Breast epithelium (tissue), 4 donors: Measurements from ENCODE around the gene PAGE4. TPM values are rescaled to one million over a fixed set of nuclear protein-coding genes. Genes with fewer than 3 reads are reported as not detected.

ENCODE experiments used
- DNase-seq, 2 donors: peaks; one replicate each; pipeline ENCODE4 v3.0.0-alpha.2; 2019; ENCODE audit warnings: low spot score in 2 of 2
- H3K27ac ChIP-seq, 2 donors: fragments of 200-600 bp; sonication (generic) in 1 of 2; one replicate each; pipeline ENCODE4 v1.5.1; 2016 to 2019; ENCODE audit warnings: mild to moderate bottlenecking in 1 of 2
- H3K27me3 ChIP-seq, 2 donors: fragments of 200-600 bp; sonication (generic) in 1 of 2; one replicate each; pipeline versions ENCODE4 v1.5.1 to v1.6.0; 2017 to 2019; ENCODE audit warnings: control low read depth in 1 of 2, mild to moderate bottlenecking in 1 of 2
- H3K36me3 ChIP-seq: fragments of 200-600 bp; one replicate; pipeline ENCODE4 v1.5.1; 2019
- H3K4me1 ChIP-seq, 2 donors: fragments of 200-600 bp; sonication (generic); one replicate each; pipeline ENCODE4 v1.5.1; 2016 to 2019; ENCODE audit warnings: control low read depth in 1 of 2
- H3K4me3 ChIP-seq, 3 donors: fragments of 200-600 bp; sonication (generic); 1 replicate in 2 of 3; 2 replicates in 1 of 3; pipeline ENCODE4 v1.5.1; 2016 to 2019; ENCODE audit warnings: mild to moderate bottlenecking in 3 of 3, moderate library complexity in 2 of 3
- H3K9me3 ChIP-seq, 2 donors: fragments of 200-600 bp; sonication (generic) in 1 of 2; one replicate each; pipeline ENCODE4 v1.5.1; 2016 to 2019; ENCODE audit warnings: control low read depth in 1 of 2
- POLR2A ChIP-seq: fragments of 450-650 bp; IDR thresholded peaks from one replicate; pipeline ENCODE4 v1.6.1; 2016; ENCODE audit warnings: antibody characterized with exemption, mild to moderate bottlenecking, moderate library complexity
- POLR2AphosphoS5 ChIP-seq, 3 donors: sonication (generic); formaldehyde crosslinking; IDR thresholded peaks; one replicate each; pipeline ENCODE4 v1.6.1; 2017; ENCODE audit warnings: antibody characterized with exemption in 3 of 3
- intact Hi-C: fragments of 100-400 bp; cut with DNase I; formaldehyde crosslinking; loops from one replicate; pipeline ENCODE4 v1.15.1; 2023; ENCODE audit warnings: low total_unique reads
- total RNA-seq, 3 donors: library from RNA; depleted of rRNA; stranded (reverse); fragments of >200 nt; gene quantifications; one replicate each; pipeline ENCODE4 v1.1.0, GENCODE V29; 2016
- TF ChIP-seq, protein P1 (sequence below), 3 donors: fragments of 450-650 bp; IDR thresholded peaks; one replicate each; pipeline ENCODE4 v1.5.1; 2016 to 2017; ENCODE audit warnings: antibody characterized with exemption in 3 of 3, mild to moderate bottlenecking in 3 of 3, moderate library complexity in 3 of 3

Gene PAGE4
- total RNA-seq, 3 donors from 2014 or later: not detected

DNA sequence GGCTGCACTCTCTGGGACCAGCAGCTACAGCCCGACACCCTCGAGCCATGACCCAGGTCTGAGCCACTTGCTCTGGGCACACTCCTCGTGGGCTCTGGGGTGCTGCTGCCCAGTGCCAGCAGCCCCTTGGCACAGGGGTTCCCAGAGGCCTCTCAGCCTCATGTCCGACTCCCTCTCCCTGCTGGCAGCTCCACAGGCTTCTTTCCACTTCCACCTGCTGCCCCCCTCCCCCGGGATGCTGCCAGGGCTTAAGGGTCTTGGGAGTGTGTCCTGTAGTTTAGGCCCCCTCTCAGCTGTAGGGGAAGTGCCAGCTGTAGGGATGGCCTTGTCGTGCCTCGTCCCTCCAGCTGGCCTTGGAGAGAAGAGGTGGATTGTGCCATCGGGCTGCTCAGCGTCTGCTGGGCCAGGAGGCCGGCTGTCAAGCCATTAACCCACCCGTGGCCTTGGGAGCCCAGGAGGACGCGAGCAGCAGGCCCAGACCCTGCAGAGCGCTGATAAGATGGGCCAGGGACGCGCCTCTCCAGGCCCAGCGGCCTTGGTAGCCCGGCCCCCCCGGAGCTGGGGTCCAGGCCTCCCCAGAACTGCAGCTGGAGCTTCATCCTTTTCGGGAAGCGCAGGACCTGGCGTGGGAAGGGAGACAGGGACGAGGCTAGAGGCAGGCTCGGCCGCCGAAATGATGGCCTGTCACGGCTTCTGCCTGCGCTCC, 49.2 kb downstream of the PAGE4 start:
- no peak for DNase-seq
- Histone ChIP-seq H3K9me3 (no peaks in the 10 kb centered on the region), H3K36me3 (no peaks in the 10 kb centered on the region), H3K27me3 (peaks cover 0 to 47% of the 10 kb centered on the region in 2 donors), H3K4me1 (no peaks in the 10 kb centered on the region), H3K27ac (peak overlapping the region; percentile 79 to 90), H3K4me3 (peak overlapping the region; percentile 63 to 74 (median 63))
- no peak for TF ChIP-seq POLR2A
- no peak for TF ChIP-seq POLR2AphosphoS5 (IDR thresholded peaks at IDR 0.05)
- TF ChIP-seq, protein P1, sequence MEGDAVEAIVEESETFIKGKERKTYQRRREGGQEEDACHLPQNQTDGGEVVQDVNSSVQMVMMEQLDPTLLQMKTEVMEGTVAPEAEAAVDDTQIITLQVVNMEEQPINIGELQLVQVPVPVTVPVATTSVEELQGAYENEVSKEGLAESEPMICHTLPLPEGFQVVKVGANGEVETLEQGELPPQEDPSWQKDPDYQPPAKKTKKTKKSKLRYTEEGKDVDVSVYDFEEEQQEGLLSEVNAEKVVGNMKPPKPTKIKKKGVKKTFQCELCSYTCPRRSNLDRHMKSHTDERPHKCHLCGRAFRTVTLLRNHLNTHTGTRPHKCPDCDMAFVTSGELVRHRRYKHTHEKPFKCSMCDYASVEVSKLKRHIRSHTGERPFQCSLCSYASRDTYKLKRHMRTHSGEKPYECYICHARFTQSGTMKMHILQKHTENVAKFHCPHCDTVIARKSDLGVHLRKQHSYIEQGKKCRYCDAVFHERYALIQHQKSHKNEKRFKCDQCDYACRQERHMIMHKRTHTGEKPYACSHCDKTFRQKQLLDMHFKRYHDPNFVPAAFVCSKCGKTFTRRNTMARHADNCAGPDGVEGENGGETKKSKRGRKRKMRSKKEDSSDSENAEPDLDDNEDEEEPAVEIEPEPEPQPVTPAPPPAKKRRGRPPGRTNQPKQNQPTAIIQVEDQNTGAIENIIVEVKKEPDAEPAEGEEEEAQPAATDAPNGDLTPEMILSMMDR (IDR thresholded peaks at IDR 0.05): no peak
- intact Hi-C loops: no loop called here

DNA sequence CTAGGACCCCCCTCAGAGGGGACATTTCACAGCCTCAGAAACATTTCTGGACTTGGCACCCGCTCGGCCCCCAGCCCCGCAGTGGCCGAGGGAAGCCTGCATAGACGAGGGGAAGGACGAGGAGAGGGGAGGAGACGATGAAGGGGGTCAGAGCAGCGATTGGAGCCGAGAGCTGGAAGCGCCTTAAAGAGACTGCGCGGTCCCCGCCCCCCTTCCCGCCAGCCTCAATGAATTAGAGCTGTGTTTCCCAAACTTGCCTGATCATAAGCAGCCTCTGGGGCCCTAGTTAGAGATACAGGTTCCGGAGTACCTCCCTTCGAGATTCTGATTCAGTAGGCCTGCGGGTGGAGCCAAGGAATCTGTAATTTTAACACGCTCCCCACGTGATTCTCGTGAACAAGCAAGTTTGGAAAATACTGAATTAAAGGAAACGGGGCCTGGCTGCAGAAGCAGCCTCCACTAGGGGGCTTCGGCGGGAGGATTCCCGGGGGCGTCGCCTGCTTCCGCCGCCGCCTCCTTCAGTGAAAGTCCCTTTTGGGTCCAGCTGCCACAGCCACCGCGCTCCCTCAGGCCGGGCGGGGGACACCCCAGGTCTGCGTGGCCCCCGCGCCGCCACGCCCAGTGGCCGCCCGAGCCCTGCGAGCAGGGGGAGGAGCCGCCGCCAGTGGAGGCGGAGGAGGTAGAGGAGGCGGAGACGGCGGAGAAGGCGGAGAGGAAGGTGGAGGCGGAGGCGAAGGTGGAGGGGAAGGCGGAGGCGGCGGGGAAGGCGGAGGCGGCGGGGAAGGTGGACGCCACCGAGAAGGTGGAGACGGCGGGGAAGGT, 49.9 kb downstream of the PAGE4 start, which contains the start of gene USP27X:
TSS of gene USP27X (plus strand) at position 651 of the 822 bp plus-strand sequence. CDS start 824 bp downstream, outside the sequence.
- DNase-seq: peak; percentile 58 to 70
- TF ChIP-seq POLR2A (peak; percentile 30), POLR2AphosphoS5 (IDR thresholded peaks at IDR 0.05) (no peak)
- TF ChIP-seq, protein P1 (IDR thresholded peaks at IDR 0.05): peak in 2 of 3 donors; percentile 49 to 63
- H3K27me3 ChIP-seq: peaks cover 0 to 49% of the 10 kb centered on the region in 2 donors
- H3K4me1 ChIP-seq: no peaks in the 10 kb centered on the region
- intact Hi-C loops: no loop called here
- peak within 1 kb of the TSS; percentile 79 to 90 for H3K27ac ChIP-seq
- no peaks in the 10 kb centered on the region for H3K9me3 ChIP-seq
- H3K4me3 ChIP-seq: peak within 1 kb of the TSS; percentile 63 to 74 (median 63)
- H3K36me3 ChIP-seq: no peaks in the 10 kb centered on the region

DNA sequence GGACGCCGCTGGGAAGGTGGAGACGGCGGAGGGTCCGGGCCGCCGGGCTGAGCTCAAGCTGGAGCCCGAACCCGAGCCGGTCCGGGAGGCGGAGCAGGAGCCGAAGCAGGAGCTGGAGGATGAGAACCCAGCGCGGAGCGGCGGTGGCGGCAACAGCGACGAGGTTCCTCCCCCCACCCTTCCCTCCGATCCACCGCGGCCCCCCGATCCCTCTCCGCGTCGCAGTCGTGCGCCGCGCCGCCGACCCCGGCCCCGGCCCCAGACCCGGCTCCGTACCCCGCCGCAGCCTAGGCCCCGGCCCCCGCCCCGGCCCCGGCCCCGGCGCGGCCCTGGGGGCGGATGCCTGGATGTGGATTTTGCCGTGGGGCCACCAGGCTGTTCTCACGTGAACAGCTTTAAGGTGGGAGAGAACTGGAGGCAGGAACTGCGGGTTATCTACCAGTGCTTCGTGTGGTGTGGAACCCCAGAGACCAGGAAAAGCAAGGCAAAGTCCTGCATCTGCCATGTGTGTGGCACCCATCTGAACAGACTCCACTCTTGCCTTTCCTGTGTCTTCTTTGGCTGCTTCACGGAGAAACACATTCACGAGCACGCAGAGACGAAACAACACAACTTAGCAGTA, 50.7 kb downstream of the PAGE4 start:
- Histone ChIP-seq H3K36me3 (no peaks in the 10 kb centered on the region), H3K4me3 (peak overlapping the region; percentile 63 to 74 (median 63)), H3K9me3 (no peaks in the 10 kb centered on the region), H3K4me1 (no peaks in the 10 kb centered on the region), H3K27me3 (peaks cover 0 to 52% of the 10 kb centered on the region in 2 donors), H3K27ac (peak overlapping the region; percentile 79 to 90)
- no peak for DNase-seq
- intact Hi-C loops: no loop called here
- TF ChIP-seq POLR2A: no peak
- TF ChIP-seq POLR2AphosphoS5 (IDR thresholded peaks at IDR 0.05): no peak
- TF ChIP-seq, protein P1 (IDR thresholded peaks at IDR 0.05): no peak

DNA sequence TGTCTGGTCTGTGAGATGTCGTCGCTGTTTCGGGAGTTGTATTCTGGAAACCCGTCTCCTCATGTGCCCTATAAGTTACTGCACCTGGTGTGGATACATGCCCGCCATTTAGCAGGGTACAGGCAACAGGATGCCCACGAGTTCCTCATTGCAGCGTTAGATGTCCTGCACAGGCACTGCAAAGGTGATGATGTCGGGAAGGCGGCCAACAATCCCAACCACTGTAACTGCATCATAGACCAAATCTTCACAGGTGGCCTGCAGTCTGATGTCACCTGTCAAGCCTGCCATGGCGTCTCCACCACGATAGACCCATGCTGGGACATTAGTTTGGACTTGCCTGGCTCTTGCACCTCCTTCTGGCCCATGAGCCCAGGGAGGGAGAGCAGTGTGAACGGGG, 51.6 kb downstream of the PAGE4 start:
- Histone ChIP-seq H3K4me1 (no peaks in the 10 kb centered on the region), H3K27ac (no peak overlapping the region), H3K36me3 (no peaks in the 10 kb centered on the region), H3K4me3 (peak overlapping the region in 1 of 3 donors; percentile 74), H3K27me3 (peaks cover 0 to 43% of the 10 kb centered on the region in 2 donors), H3K9me3 (no peaks in the 10 kb centered on the region)
- intact Hi-C loops: no loop called here
- TF ChIP-seq, protein P1 (IDR thresholded peaks at IDR 0.05): no peak
- TF ChIP-seq POLR2A (no peak), POLR2AphosphoS5 (IDR thresholded peaks at IDR 0.05) (no peak)
- DNase-seq: no peak

Other genes with a start within 250 kb of the PAGE4 start
- gene GAGE12H, start 249.4 kb upstream of the PAGE4 start, total RNA-seq: not detected
- gene GAGE2A, start 239.8 kb upstream of the PAGE4 start, total RNA-seq: not detected
- gene GAGE1, start 230.3 kb upstream of the PAGE4 start, total RNA-seq: not detected
- gene PAGE1, start 133.3 kb upstream of the PAGE4 start, total RNA-seq: not detected
- 1 to 10 TPM; 2.2 to 4.7 (median 2.3) TPM for gene USP27X, start 50.2 kb downstream of the PAGE4 start, total RNA-seq
- 1 to 10 TPM; 5.0 to 7.5 (median 6.6) TPM for gene CLCN5, start 93.3 kb downstream of the PAGE4 start, total RNA-seq